GM18873 (cell line): ENCODE results near the gene CYP26B1.

Experiments used
- ATAC-seq: cut with Tn5 transposase; IDR thresholded peaks from one replicate; pipeline ENCODE4 v1.9.1; 2021; ENCODE audit warnings: mild to moderate bottlenecking, moderate library complexity, moderate number of reproducible peaks; ENCODE audit not compliant: unreplicated experiment, low FRiP score

Gene CYP26B1

GRCh38 chr2:72147303-72147971, at the start of gene CYP26B1:
Gene CYP26B1, minus strand, starts transcription at chr2:72147862. Its CDS starts 28 bp downstream, at chr2:72147834.
- no peak for ATAC-seq

- ATAC-seq, result no peak
Measured at GRCh38 chr2:72193723-72194122, 46.1 kb upstream of the CYP26B1 start.

GRCh38 chr2:72191441-72191840, 43.8 kb upstream of the CYP26B1 start:
- ATAC-seq, result no peak

GRCh38 chr2:72185206-72185605, 37.5 kb upstream of the CYP26B1 start:
- ATAC-seq, result no peak

GRCh38 chr2:72183466-72183865, 35.8 kb upstream of the CYP26B1 start:
- ATAC-seq, result no peak

GRCh38 chr2:72183016-72183415, 35.4 kb upstream of the CYP26B1 start:
- ATAC-seq, result no peak

GRCh38 chr2:72182547-72182946, 34.9 kb upstream of the CYP26B1 start:
- no peak for ATAC-seq

- no peak for ATAC-seq
Measured at GRCh38 chr2:72181616-72182015, 34.0 kb upstream of the CYP26B1 start.

GRCh38 chr2:72180351-72180750, 32.7 kb upstream of the CYP26B1 start:
- no peak for ATAC-seq

GRCh38 chr2:72178551-72178950, 30.9 kb upstream of the CYP26B1 start:
- ATAC-seq, result no peak

GRCh38 chr2:72176281-72176680, 28.6 kb upstream of the CYP26B1 start:
- no peak for ATAC-seq

- ATAC-seq, result no peak
Measured at GRCh38 chr2:72175636-72176035, 28.0 kb upstream of the CYP26B1 start.

- no peak for ATAC-seq
Measured at GRCh38 chr2:72173640-72174321, 26.1 kb upstream of the CYP26B1 start.

GRCh38 chr2:72172478-72172877, 24.8 kb upstream of the CYP26B1 start:
- ATAC-seq, result no peak

GRCh38 chr2:72166279-72166678, 18.6 kb upstream of the CYP26B1 start:
- no peak for ATAC-seq

- ATAC-seq, result no peak
Measured at GRCh38 chr2:72165792-72166191, 18.1 kb upstream of the CYP26B1 start.

GRCh38 chr2:72162574-72162973, 14.9 kb upstream of the CYP26B1 start:
- ATAC-seq, result no peak

GRCh38 chr2:72159211-72159993, 11.7 kb upstream of the CYP26B1 start:
- ATAC-seq, result no peak

GRCh38 chr2:72157871-72158771, 10.5 kb upstream of the CYP26B1 start:
- ATAC-seq, result no peak

GRCh38 chr2:72156872-72157271, 9.2 kb upstream of the CYP26B1 start:
- ATAC-seq, result no peak
